ENCODE results near the gene ROR1.

Gene ROR1

GRCh38 chr1:63973005-63973419 lies 199.2 kb downstream of the ROR1 start:
- POLR2A ChIA-PET: no interaction called here
- TF ChIP-seq, protein P1, sequence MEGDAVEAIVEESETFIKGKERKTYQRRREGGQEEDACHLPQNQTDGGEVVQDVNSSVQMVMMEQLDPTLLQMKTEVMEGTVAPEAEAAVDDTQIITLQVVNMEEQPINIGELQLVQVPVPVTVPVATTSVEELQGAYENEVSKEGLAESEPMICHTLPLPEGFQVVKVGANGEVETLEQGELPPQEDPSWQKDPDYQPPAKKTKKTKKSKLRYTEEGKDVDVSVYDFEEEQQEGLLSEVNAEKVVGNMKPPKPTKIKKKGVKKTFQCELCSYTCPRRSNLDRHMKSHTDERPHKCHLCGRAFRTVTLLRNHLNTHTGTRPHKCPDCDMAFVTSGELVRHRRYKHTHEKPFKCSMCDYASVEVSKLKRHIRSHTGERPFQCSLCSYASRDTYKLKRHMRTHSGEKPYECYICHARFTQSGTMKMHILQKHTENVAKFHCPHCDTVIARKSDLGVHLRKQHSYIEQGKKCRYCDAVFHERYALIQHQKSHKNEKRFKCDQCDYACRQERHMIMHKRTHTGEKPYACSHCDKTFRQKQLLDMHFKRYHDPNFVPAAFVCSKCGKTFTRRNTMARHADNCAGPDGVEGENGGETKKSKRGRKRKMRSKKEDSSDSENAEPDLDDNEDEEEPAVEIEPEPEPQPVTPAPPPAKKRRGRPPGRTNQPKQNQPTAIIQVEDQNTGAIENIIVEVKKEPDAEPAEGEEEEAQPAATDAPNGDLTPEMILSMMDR (IDR thresholded peaks at IDR 0.05; ENCODE audit: insufficient read depth, low read length, missing control alignments): no peak
- no peak for DNase-seq (ENCODE audit: low read depth, low spot score)
- no peak overlapping the region for H3K4me3 ChIP-seq (ENCODE audit: low read depth, low read length)
- CTCF ChIA-PET: interaction anchor here (0.9 to 1.1 kb wide), 2 partner anchors 8 to 18 kb away, joined by 3 read pairs; no protein-coding TSS in a partner anchor

DNA sequence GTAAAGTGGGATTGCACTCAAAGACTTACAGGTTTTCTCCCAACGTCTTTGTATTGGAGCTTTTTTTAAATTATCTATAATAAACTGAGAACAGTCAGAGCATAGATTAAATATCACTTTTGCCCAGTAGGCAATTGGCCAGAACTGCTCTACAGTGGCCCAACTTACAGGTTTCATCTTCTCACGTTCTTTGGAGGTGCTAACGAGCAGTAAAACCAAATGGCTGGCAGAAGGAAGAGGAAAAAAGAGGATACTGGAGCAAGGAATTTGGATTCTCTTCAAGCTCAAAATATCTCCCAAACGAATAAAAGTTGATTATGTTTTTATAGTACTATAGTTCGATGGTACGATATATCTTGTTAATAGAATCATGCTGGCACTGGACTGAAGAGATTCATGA lies 201.1 kb downstream of the ROR1 start:
- TF ChIP-seq, protein P1 (IDR thresholded peaks at IDR 0.05; ENCODE audit: insufficient read depth, low read length, missing control alignments): no peak
- DNase-seq (ENCODE audit: low read depth, low spot score): no peak
- no peak overlapping the region for H3K4me3 ChIP-seq (ENCODE audit: low read depth, low read length)
- ChIA-PET CTCF (interaction anchor here (1.7 kb wide), 1 partner anchor 11 kb away, joined by 5 read pairs; no protein-coding TSS in a partner anchor), POLR2A (no interaction called here)

GRCh38 chr1:63975481-63975880 lies 201.7 kb downstream of the ROR1 start:
- TF ChIP-seq, protein P1 (IDR thresholded peaks at IDR 0.05; ENCODE audit: insufficient read depth, low read length, missing control alignments): no peak
- no peak for DNase-seq (ENCODE audit: low read depth, low spot score)
- H3K4me3 ChIP-seq (ENCODE audit: low read depth, low read length): no peak overlapping the region
- ChIA-PET POLR2A (no interaction called here), CTCF (interaction anchor here (1.7 kb wide), 1 partner anchor 11 kb away, joined by 5 read pairs; no protein-coding TSS in a partner anchor)

DNA sequence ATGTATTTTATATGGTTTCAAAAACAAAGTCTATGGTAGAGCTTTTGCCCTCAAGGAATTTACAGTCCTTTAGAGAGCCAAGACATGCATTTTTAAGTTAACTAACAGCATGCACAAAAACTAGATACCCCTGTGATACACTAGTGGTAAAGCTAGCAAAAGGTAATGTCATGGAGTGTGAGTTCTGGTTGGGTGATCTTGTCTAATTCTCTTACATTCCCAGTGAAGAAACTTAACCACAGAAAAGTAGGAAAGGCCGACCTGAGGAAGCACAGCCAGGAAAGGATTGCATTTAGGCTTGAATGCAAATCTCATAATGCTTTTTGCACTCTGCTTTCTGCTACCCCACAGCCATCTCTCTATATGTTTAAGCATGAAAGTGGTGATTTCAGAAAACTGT lies 202.2 kb downstream of the ROR1 start:
- ChIA-PET POLR2A (no interaction called here), CTCF (no interaction called here)
- H3K4me3 ChIP-seq (ENCODE audit: low read depth, low read length): no peak overlapping the region
- DNase-seq (ENCODE audit: low read depth, low spot score): no peak
- TF ChIP-seq, protein P1 (IDR thresholded peaks at IDR 0.05; ENCODE audit: insufficient read depth, low read length, missing control alignments): no peak

DNA sequence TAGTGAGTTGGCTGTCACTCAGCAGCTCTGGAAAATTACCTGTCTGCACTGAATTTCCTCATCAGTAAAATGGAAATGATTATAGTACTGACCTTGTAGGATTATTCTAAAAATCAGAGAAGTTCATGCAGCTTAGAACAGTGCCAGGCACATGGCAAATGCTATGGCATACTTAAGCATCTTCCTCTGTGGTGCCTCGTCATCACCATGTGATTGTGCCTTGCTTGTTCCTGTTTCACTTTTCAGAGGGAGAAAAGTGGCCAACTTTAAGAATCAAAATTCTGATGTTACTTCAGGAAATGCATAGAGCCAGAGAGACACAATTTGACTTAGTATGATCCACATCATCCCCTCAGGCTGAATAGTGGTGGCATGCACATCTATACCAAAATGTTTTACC lies 203.6 kb downstream of the ROR1 start:
- TF ChIP-seq, protein P1 (IDR thresholded peaks at IDR 0.05; ENCODE audit: insufficient read depth, low read length, missing control alignments): no peak
- ChIA-PET POLR2A (no interaction called here), CTCF (no interaction called here)
- H3K4me3 ChIP-seq (ENCODE audit: low read depth, low read length): no peak overlapping the region
- no peak for DNase-seq (ENCODE audit: low read depth, low spot score)

DNA sequence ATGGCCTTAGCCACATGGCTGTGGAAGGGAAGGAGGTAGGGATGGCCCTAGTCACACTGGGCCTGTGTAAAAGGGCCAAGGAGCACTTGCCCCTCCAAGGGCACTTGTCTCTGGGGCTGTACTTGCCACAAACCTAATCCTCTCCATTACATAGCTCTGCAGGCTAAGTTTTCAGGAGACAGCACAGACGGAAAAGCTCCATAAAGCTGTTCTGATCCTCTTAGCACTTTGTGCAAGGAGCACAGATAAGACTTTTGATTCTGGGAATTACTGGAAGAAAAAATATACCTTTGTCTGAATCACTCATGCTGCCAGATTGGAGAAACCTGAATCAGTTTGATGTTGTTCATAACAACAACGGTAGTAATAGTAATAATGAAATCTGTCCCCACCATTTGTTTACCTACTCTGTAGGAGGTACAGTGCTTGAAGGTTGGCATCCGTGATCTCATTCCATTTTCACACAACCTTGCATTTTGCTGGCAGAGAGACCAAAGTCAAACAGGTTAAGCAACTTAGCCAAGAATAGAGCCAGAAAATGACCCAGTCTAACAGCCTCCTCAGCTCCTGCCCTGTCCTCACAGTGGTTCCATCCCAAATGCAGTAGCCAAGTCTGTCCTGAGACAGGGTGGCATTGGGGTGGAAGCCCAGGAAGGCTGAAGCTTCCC lies 207.1 kb downstream of the ROR1 start:
- no peak overlapping the region for H3K4me3 ChIP-seq (ENCODE audit: low read depth, low read length)
- ChIA-PET CTCF (no interaction called here), POLR2A (no interaction called here)
- TF ChIP-seq, protein P1 (IDR thresholded peaks at IDR 0.05; ENCODE audit: insufficient read depth, low read length, missing control alignments): no peak
- no peak for DNase-seq (ENCODE audit: low read depth, low spot score)

Data from AG04449 (cell line).